Measurements from ENCODE around the gene ZMIZ1.
"Not testable (repeated sequence)": the region's sequence is repeated elsewhere in the genome, so short reads cannot be mapped to it uniquely, and the experiment has no call there.

ZMIZ1 gene

GRCh38 chr10:79335094-79335469 is 266.3 kb downstream of the ZMIZ1 start:
- H3K4me3 ChIP-seq (ENCODE audit: low read depth, low read length) = no peak overlapping the region
- no peak for DNase-seq
- no peaks in the 10 kb centered on the region for H3K27me3 ChIP-seq (ENCODE audit: insufficient read depth, low read depth, severe bottlenecking)
- H3K36me3 ChIP-seq = no peaks in the 10 kb centered on the region
- H3K9me3 ChIP-seq (ENCODE audit: severe bottlenecking) = peaks cover 8% of the 10 kb centered on the region
- TF ChIP-seq, protein P1, sequence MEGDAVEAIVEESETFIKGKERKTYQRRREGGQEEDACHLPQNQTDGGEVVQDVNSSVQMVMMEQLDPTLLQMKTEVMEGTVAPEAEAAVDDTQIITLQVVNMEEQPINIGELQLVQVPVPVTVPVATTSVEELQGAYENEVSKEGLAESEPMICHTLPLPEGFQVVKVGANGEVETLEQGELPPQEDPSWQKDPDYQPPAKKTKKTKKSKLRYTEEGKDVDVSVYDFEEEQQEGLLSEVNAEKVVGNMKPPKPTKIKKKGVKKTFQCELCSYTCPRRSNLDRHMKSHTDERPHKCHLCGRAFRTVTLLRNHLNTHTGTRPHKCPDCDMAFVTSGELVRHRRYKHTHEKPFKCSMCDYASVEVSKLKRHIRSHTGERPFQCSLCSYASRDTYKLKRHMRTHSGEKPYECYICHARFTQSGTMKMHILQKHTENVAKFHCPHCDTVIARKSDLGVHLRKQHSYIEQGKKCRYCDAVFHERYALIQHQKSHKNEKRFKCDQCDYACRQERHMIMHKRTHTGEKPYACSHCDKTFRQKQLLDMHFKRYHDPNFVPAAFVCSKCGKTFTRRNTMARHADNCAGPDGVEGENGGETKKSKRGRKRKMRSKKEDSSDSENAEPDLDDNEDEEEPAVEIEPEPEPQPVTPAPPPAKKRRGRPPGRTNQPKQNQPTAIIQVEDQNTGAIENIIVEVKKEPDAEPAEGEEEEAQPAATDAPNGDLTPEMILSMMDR (IDR thresholded peaks at IDR 0.05; ENCODE audit: low read depth, low read length) = no peak
- no peak overlapping the region for H3K27ac ChIP-seq

DNA sequence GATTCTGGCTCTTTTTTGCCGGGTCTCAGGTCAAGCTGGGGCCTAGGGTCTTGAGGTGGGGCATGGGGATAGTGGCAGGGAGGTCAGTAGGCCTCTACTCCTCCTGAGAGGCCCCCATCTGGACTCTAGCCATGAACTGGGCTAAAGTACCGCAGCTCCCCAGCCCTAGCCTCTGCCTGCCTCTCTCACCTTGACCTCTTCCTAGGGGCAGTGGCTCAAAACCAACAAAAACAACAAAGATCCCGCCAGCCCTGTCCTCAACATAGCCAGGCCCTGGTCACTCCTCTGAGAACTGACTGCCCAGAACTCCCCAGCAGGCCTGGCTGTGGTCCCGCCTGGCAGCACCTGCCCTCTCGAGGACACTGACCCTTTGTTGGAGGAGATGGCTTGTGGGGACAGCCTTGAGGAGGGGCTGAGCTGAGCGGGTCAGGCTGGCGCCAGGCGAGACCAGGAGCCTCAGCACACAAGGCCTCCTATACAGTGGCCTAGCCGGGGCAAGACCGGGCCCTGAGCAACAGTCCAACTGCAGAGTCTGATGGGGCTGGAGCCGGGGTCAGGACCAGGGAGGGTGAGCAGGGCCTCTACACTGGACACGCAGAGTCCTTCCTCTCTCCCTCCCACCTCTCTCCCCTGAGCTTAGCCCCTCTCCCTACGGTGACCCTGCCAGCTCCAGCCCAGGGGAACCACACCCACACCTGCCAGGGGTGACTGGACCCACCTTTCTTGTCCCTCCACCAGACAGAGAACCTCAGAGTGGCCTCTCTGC is 266.9 kb downstream of the ZMIZ1 start:
- H3K4me3 ChIP-seq (ENCODE audit: low read depth, low read length) = no peak overlapping the region
- H3K27ac ChIP-seq = peak overlapping the region; percentile 36
- H3K27me3 ChIP-seq (ENCODE audit: insufficient read depth, low read depth, severe bottlenecking) = no peaks in the 10 kb centered on the region
- H3K9me3 ChIP-seq (ENCODE audit: severe bottlenecking) = peaks cover 8% of the 10 kb centered on the region
- H3K36me3 ChIP-seq = no peaks in the 10 kb centered on the region
- TF ChIP-seq, protein P1 (IDR thresholded peaks at IDR 0.05; ENCODE audit: low read depth, low read length) = no peak
- no peak for DNase-seq

DNA sequence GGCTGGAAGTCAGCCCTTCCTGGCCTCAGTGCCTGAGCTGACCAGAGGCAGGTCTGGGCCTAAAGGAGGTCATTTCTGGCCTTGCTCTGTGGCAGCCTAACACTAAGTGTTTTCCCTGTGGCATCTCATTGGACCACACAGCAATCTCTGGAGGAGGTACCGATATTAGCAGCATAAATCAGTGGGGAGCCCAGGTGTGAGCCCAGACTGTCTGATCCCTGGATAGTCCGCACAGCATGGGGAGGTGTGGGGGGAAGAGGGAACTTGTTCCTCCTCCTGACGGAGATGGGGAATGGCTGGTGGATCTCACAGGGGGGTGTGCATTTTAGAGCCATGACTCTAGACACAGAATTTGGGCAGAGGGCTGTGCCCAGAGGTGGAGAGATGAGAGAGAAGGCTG is 267.5 kb downstream of the ZMIZ1 start:
- no peak for DNase-seq
- H3K9me3 ChIP-seq (ENCODE audit: severe bottlenecking) = peaks cover 8% of the 10 kb centered on the region
- TF ChIP-seq, protein P1 (IDR thresholded peaks at IDR 0.05; ENCODE audit: low read depth, low read length) = no peak
- H3K27ac ChIP-seq = peak overlapping the region; percentile 36
- H3K4me3 ChIP-seq (ENCODE audit: low read depth, low read length) = no peak overlapping the region
- no peaks in the 10 kb centered on the region for H3K27me3 ChIP-seq (ENCODE audit: insufficient read depth, low read depth, severe bottlenecking)
- no peaks in the 10 kb centered on the region for H3K36me3 ChIP-seq

GRCh38 chr10:79336739-79337138 is 268.0 kb downstream of the ZMIZ1 start:
- Histone ChIP-seq H3K27ac (no peak overlapping the region), H3K27me3 (ENCODE audit: insufficient read depth, low read depth, severe bottlenecking) (no peaks in the 10 kb centered on the region), H3K9me3 (ENCODE audit: severe bottlenecking) (peaks cover 8% of the 10 kb centered on the region), H3K36me3 (no peaks in the 10 kb centered on the region), H3K4me3 (ENCODE audit: low read depth, low read length) (no peak overlapping the region)
- DNase-seq = no peak
- TF ChIP-seq, protein P1 (IDR thresholded peaks at IDR 0.05; ENCODE audit: low read depth, low read length) = no peak

DNA sequence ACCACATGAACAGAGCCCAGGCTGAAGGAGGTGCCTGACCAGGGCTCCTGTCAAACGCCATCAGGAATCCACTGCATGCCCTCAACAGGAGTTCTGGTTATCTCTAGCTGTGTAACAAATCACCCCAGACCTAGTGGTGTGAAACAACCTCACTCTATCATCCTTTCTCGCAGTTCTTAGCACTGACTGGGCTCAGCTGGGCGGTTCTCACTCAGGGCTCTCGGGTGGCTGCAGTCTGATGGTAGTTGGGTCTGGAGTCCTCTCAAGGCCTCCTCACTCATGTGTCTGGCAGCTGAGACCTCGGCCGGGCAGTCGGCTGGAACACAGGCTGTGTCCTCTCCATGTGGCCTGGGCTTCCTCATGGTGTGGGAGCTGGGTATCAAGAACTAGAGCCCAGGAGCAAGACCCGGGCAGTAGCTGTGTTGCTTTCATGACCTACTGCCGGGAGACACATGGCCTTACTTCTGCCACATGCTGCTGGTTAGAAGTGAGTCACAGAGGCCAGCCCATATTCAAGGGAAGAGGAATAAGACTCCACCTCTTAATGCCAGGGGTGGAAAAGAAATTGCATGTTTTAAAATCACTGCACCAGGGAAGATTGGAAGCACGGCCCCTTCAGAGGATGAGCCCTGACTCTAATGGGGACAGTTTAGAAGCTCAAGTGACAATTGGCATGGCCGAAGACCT is 269.2 kb downstream of the ZMIZ1 start:
- not testable (repeated sequence) for H3K36me3 ChIP-seq; DNase-seq; H3K27me3 ChIP-seq (ENCODE audit: insufficient read depth, low read depth, severe bottlenecking); H3K4me3 ChIP-seq (ENCODE audit: low read depth, low read length); H3K27ac ChIP-seq; H3K9me3 ChIP-seq (ENCODE audit: severe bottlenecking)

GRCh38 chr10:79339266-79339665 is 270.5 kb downstream of the ZMIZ1 start:
- DNase-seq = no peak
- H3K27ac ChIP-seq = no peak overlapping the region
- peaks cover 4% of the 10 kb centered on the region for H3K9me3 ChIP-seq (ENCODE audit: severe bottlenecking)
- H3K27me3 ChIP-seq (ENCODE audit: insufficient read depth, low read depth, severe bottlenecking) = no peaks in the 10 kb centered on the region
- TF ChIP-seq, protein P1 (IDR thresholded peaks at IDR 0.05; ENCODE audit: low read depth, low read length) = no peak
- H3K4me3 ChIP-seq (ENCODE audit: low read depth, low read length) = no peak overlapping the region
- no peaks in the 10 kb centered on the region for H3K36me3 ChIP-seq

Data from WERI-Rb-1 (cell line).